DMS79 treated with DMSO at 0.1 percent for 48 hours (cell line): Measurements from ENCODE around the gene IGSF21.
"Not testable (repeated sequence)": the region's sequence is repeated elsewhere in the genome, so short reads cannot be mapped to it uniquely, and the experiment has no call there.

Experiments used
- DNase-seq: peaks from one replicate; lab custom pipeline; 2025; lab: John Stamatoyannopoulos, UW

Gene IGSF21

GRCh38 chr1:18404460-18404859 lies 296.9 kb downstream of the IGSF21 start:
- DNase-seq, result no peak

DNA sequence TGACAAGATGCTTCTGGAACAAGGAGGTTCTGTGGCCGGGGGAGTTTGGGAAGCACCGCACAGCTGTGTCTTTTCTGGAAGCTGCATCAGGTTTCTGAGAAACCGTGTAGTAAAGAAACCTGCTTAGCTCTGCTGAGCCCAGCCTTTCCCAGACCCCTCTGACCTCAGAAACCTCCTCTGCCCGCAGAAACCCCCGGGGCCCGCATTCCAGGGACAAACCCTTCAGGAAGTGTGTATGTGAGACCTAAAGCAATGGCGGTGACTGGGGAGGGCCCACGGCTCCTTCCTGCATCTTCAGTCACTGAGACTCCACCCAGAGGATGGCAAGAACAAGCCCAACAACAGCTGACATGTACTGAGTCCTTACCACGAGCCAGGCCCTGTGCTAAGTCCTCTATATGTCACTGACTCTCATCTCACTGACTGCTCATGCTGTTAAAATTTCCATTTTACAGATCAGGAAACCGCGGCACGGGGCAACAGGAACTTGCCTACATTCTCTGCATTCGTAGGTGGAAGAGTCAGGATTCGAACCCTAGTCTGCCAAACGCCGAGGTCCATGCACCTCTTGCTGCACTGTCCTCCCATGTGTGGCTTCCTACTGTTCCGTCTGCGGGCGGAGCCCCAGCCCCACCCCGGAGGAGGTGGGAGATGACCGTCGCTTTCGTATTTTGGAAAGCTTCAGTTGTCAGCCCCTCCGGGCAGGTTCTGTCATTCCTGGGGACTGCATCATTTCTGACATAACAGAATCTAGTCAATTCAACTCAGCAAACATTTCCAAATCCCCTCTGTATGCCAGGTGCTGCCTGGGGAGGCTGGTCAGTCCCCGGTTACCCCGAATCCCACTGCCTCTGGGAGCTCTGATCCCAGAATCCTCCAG lies 299.8 kb downstream of the IGSF21 start:
- DNase-seq, result no peak

DNA sequence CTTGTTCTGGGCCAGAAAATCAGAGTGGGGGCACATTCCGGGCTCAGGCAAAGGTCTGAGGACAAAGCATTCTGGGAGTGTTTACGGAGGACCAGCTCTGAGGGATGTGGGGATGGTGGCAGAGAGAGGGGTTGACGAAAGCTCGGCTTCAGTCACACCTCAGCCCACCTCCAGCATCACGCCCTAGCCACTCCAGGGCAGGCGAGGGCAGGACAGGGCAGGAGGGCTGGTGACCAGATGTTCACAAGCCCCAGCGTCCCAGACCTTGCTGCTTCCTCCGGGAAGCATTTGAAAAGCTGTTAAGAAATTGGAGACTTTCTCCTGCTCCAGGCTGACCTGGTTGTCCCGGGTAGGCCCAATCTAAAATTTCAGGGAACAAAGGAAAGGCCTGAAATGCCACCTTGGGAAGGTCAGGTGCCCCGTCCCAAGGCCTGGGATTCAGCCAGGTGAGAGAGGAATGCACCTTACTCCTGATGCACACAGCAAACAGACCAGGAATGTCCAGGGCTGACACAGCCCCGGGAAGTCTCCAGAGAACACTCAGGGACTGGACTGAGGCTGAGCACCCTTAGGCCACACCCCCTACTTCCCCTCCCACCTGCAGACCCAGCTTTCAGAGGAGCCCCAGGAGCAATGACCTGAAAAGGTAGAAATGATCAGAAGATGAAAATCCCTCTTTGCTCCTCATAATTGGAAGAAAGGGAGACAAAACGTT lies 301.2 kb downstream of the IGSF21 start:
- no peak for DNase-seq

DNA sequence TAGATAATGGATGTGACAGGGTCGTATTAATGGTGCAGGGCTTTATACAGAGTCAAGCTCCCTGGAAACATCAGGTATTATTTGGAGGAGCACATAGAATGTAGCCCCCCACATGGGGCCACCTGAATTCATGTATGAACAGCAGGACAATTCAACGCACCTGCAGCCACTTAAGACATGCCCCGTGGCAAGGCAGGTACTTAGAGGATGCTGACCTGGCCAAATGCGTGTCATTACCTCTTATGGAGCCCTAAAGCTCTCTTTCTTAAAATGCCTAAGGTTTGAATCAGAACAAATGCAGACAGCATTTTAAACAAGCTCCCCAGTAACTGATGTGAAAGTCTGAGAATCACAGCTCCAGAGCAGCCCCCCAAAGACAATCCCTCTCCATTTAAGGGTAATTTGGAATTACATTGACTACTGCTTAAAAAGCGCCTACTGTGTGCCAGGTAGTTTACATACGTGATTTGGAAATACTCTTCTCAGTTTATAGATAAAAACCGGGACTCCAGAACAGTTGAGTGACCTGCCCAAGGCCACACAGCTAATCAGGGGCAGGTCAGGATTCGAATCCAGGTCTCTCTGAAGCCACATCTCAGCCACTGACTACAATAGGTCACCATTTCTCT lies 302.1 kb downstream of the IGSF21 start:
- peak; percentile 94 for DNase-seq

- no peak for DNase-seq
These were observed 302.8 kb downstream of the IGSF21 start for GRCh38 chr1:18410407-18410806.

DNA sequence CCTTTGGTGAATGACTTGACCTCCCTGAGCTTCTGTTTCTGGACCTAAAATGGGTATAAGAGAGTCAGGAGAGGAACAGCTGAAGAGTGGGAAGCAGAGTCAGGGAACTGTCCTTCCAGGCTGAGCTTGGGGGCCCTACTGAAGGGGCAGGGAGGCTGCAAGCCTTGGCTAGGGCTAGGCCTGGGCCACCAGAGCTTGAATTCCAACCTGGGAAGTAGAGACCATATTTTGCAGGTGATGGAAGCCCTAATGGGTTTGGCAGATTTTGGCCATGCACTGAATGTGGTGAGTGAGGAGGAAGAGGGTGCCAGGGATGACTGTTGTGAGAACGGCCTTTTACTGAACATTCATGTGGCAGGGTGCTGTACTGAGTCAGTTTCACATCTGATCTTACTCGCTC lies 303.7 kb downstream of the IGSF21 start:
- DNase-seq, result no peak

GRCh38 chr1:18411820-18412641 lies 304.4 kb downstream of the IGSF21 start:
- no peak for DNase-seq

DNA sequence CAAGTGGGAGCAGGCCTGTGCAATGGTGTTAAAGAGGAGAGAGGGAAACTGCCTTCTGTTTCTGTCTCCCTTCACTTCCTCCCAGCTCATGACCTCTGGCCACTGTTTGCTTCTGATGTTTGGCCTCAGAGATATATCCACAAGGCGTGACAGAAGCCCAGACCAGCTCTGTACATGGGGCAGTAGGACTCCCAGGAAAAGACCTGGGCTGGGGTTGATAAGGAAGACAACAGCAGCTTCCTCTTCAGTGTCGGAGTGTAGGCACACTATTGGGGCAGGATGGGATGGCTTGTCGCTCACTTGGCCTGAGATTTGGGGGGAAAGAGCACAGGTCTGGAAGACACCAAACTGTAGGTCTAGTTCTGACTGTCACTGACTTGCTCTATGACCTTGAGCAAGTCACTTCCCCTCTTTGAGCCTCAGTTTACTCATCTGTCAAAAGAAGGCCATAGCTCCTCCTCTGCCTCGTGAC lies 305.3 kb downstream of the IGSF21 start:
- no peak for DNase-seq

- DNase-seq, result no peak
These were observed 306.1 kb downstream of the IGSF21 start for GRCh38 chr1:18413541-18414305.

DNA sequence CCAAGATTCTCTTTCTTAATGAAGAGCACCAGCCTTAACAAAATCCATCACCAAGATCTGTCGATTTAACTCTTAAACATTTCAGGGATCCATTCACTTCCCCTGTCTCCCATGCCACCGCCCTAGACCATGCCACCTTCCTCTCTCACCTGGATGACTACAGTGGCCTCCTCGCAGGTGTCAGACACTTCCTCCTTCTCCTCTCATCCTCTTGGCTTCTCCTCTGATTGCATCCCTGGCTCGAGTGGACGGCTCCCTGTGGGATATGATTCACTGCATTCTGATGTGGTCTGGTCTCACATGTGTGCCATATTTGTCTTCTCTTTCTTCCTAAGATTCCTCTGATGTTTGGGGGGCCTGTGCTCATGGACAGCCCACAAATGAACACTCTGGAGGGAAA lies 306.7 kb downstream of the IGSF21 start:
- DNase-seq, result no peak

DNA sequence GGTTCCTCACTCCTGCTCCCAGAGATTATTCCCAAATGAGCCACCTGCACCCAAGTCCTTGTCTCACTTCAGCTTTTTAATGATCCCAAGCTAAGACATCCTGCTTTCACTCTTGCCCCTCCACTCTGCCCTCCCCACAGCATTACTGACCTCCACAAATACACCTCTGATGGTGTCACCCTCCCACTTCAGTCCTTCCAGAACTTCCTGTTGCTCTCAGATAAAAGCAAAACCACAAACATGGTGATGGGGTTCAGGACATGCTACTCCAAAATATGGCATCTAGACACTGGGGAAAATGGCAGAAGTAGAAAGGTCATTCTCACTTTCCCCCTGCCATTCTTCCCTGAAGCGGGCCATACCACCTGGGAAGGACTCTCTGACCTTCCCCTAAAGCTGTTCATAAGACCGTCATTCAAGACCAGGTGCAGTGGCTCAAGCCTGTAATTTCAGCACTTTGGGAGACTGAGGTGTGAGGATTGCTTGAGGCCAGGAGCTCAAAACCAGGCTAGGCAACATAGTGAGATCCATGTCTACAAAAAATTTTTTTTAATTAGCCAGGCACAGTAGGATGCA lies 307.4 kb downstream of the IGSF21 start:
- no peak for DNase-seq

DNA sequence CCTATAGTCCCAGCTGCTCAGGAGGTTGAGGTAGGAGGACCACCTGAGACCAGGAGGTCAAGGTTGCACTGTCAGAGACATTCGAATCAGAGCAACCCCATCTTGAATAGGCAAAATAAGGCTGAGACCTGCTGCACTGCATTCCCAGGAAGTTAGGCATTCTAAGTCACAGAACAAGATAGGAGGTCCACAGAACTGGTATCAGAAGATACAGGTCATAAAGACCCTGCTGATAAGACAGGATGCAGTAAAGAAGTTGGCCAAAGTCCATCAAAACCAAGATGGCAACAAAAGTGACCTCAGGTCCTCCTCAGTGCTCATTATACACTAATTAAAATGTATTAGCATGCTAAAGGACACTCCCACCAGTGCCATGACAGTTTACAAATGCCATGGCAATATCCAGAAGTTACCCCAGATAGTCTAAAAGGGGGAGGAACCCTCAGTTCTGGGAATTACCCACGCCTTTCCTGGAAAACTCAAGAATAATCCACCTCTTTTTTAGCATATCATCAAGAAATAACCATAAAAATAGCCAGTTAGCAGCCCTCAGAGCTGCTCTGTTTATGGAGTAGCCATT lies 307.9 kb downstream of the IGSF21 start:
- no peak for DNase-seq

DNA sequence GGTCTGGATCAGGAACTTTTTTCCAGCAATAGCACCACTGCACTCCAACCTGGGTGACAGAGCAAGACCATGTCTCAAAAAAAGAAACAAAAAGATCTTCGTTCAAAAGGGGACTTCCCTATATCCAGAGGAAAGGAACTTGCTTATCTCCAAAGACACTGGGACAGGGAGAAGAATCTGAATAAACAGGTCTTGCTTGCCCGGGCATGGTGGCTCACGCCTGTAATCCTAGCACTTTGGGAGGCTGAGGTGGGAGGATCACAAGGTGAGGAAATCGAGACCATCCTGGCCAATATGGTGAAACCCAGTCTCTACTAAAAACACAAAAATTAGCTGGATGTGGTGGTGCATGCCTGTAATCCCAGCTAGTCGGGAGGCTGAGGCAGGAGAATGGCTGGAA lies 308.5 kb downstream of the IGSF21 start:
- not testable (repeated sequence) for DNase-seq

- no peak for DNase-seq
These were observed 310.0 kb downstream of the IGSF21 start for GRCh38 chr1:18417316-18418269.

DNA sequence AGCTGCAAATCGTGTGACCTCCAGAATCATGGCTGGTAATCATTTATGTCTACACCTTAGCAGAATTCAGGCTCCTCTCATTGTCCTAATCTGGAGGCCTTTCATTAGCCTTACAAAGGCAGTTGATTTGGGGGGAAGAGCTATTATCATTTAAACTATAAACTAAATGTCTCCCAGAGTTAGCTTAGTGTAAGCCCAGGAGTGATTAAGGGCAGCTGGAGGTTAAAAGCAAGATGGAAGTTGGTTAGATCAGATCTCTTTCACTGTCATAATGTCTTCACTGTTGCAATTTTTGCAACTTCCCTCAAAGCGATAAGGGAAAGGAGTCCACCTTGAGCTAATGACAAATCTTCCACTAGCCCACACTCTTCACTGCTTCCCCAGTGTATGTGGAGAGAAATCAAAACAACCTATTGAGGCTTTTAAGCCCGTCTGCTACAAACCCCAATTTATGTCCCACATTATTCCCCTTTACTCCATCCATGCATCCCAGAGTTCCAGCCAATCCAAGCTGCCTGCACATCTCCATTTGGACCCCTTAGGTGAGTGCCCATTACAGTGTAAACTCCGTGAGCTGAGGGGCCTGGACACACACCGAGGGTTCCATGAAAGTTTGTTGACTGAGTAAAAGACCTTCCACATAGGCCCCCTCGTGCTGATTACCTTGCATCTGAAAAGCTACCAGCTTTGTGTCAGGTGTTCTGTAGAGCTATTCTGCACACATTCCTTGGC lies 311.7 kb downstream of the IGSF21 start:
- no peak for DNase-seq

GRCh38 chr1:18419845-18420184 lies 312.2 kb downstream of the IGSF21 start:
- DNase-seq, result no peak

- DNase-seq, result no peak
These were observed 314.6 kb downstream of the IGSF21 start for GRCh38 chr1:18422076-18422777.

DNA sequence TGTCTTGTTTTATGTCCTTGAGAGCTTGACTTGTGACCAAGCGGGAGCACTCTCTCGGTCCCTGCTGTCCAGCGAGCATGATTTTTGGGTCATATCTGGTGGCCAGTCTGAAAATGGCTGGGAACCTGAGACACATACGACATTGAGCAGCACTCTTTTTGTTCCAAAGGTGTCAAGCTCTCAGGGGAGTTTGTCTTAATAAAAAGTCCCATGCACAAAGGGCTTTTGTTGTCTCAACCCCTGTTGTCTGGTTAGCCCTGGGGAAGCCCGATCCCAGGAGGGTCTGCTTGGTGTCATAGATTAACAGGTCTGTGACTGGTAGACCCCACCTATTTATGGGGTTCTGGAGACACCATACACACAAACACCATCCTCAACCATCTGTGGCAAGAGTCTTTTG lies 315.4 kb downstream of the IGSF21 start:
- no peak for DNase-seq
